Caco-2 (cell line): ENCODE results near the gene TCF20. TPM values are rescaled to one million over a fixed set of nuclear protein-coding genes. Genes with fewer than 3 reads are reported as not detected.
A peak's percentile ranks its signal among the peaks of the same experiment; 100 is the strongest.

ENCODE experiments used
- BruUV-seq: library from RNA; stranded (reverse); fragments of 400-500 nt; replicated peaks from 2 replicates; lab custom pipeline; 2021; lab: Mats Ljungman, UMichigan
- CTCF ChIA-PET: fragments of 300-600 bp; sonication (Branson Sonifier 250); formaldehyde crosslinking; loops from one replicate; lab custom pipeline; 2022; ENCODE audit warnings: antibody characterized with exemption; lab: Charles Lee
- POLR2A ChIA-PET: fragments of 300-600 bp; sonication (Branson Sonifier 250); formaldehyde crosslinking; loops from one replicate; lab custom pipeline; 2022; ENCODE audit warnings: antibody characterized with exemption; lab: Charles Lee
- DNase-seq, 2 experiments: peaks; one replicate each; pipeline versions ENCODE4 v3.0.0 to v3.0.0-alpha.2; 2020 to 2022
- H3K27me3 ChIP-seq: replicated peaks from 2 replicates; pipeline ENCODE4 v1.6.0; 2011; ENCODE audit warnings: low read length; ENCODE audit not compliant: control insufficient read depth, insufficient read depth
- H3K36me3 ChIP-seq: 2 replicates; pipeline ENCODE4 v1.5.1; 2011; ENCODE audit warnings: low read length; ENCODE audit not compliant: control insufficient read depth, insufficient read depth
- H3K4me1 ChIP-seq: fragments of 250-450 bp; sonication (Bioruptor Pico); 2 replicates; pipeline ENCODE4 v1.5.1; 2020; ENCODE audit warnings: mild to moderate bottlenecking
- H3K4me3 ChIP-seq: 2 replicates; pipeline ENCODE4 v1.5.1; 2011; ENCODE audit warnings: low read depth, mild to moderate bottlenecking, control low read depth, low read length
- H3K9me3 ChIP-seq: fragments of 250-450 bp; sonication (Bioruptor Pico); 2 replicates; pipeline ENCODE4 v1.5.1; 2020; ENCODE audit warnings: mild to moderate bottlenecking, moderate library complexity
- H3K27ac Mint-ChIP-seq: one replicate; pipeline ENCODE4 v1.8.0; 2022; ENCODE audit warnings: mixed read lengths; ENCODE audit not compliant: unreplicated experiment
- H3K27me3 Mint-ChIP-seq: one replicate; pipeline ENCODE4 v1.8.0; 2022; ENCODE audit warnings: mixed read lengths; ENCODE audit not compliant: insufficient read depth, unreplicated experiment
- H3K36me3 Mint-ChIP-seq: one replicate; pipeline ENCODE4 v1.8.0; 2022; ENCODE audit warnings: mild to moderate bottlenecking, mixed read lengths; ENCODE audit not compliant: insufficient read depth, unreplicated experiment
- H3K4me1 Mint-ChIP-seq: one replicate; pipeline ENCODE4 v1.8.0; 2022; ENCODE audit warnings: low read depth, mixed read lengths; ENCODE audit not compliant: unreplicated experiment
- H3K4me3 Mint-ChIP-seq: one replicate; pipeline ENCODE4 v1.8.0; 2022; ENCODE audit warnings: mild to moderate bottlenecking, moderate library complexity, mixed read lengths; ENCODE audit not compliant: unreplicated experiment
- H3K9me3 Mint-ChIP-seq: one replicate; pipeline ENCODE4 v1.8.0; 2022; ENCODE audit warnings: mixed read lengths; ENCODE audit not compliant: unreplicated experiment
- intact Hi-C: fragments of 100-400 bp; cut with micrococcal nuclease; formaldehyde crosslinking; loops from one replicate; pipeline ENCODE4 v1.10.0; 2022; ENCODE audit not compliant: unreplicated experiment
- total RNA-seq: library from RNA; stranded (reverse); gene quantifications from 2 replicates; pipeline ENCODE4 v1.2.3, GENCODE V29; 2022
- TF ChIP-seq, protein P1 (sequence below), 2 experiments: fragments of 200-600 bp in 1 of 2; IDR thresholded peaks; 1 replicate in 1 of 2; 2 replicates in 1 of 2; pipeline versions ENCODE4 v1.5.1 to v1.8.0; 2011 to 2022; ENCODE audit warnings: antibody characterized with exemption in 1 of 2, control low read depth in 1 of 2, inconsistent platforms in 1 of 2, low read depth in 1 of 2, low read length in 1 of 2, mild to moderate bottlenecking in 1 of 2, moderate library complexity in 1 of 2; ENCODE audit not compliant: insufficient read depth in 1 of 2, severe bottlenecking in 1 of 2, unreplicated experiment in 1 of 2

Gene TCF20
- total RNA-seq, 1 experiment from 2014 or later: 82.7 TPM

DNA sequence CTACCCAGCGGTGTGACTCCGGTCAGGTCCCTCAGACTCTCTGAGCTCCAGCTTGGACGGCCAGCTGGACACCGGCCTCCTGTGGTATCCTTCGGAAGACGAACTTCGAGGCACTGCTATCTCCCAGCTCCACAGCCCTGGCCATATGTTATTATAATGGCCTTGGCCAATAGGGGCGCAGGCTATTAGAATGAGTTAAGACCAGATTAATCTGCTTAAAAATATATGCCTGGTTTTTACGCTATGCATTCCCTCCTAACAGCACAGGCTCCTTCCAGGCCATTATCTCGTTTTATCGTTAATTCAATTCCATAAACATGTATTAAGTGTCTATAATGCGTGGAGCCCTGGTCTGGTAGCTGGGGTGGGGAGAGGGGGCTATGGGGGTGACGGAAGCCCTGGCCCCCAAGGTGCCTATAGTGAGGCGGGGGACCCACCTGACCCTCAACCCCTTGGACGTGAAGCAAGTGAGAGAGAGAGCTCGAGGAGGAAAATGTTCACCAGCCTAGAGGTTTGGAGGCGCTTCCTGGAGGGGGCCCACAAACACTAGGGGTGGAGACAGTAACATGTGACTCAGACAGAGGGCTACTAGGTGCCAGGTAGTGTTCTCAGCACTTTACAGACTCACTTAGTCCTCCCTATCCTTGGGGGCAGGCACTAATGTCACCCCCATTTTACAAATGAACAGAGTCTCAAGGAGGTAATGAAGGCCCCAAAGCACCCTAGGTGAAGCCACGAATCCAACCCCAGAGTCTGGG lies 37.5 kb upstream of the TCF20 start:
- no peaks in the 10 kb centered on the region for H3K27me3 ChIP-seq
- H3K36me3 ChIP-seq: no peaks in the 10 kb centered on the region
- Mint-ChIP-seq H3K27ac (peak overlapping the region; percentile 51), H3K4me1 (peaks cover 52% of the 10 kb centered on the region), H3K27me3 (no peaks in the 10 kb centered on the region), H3K36me3 (peaks cover 6% of the 10 kb centered on the region), H3K4me3 (no peak overlapping the region), H3K9me3 (no peaks in the 10 kb centered on the region)
- no TSS peak for BruUV-seq
- CTCF ChIA-PET: no interaction called here
- TF ChIP-seq, protein P1, sequence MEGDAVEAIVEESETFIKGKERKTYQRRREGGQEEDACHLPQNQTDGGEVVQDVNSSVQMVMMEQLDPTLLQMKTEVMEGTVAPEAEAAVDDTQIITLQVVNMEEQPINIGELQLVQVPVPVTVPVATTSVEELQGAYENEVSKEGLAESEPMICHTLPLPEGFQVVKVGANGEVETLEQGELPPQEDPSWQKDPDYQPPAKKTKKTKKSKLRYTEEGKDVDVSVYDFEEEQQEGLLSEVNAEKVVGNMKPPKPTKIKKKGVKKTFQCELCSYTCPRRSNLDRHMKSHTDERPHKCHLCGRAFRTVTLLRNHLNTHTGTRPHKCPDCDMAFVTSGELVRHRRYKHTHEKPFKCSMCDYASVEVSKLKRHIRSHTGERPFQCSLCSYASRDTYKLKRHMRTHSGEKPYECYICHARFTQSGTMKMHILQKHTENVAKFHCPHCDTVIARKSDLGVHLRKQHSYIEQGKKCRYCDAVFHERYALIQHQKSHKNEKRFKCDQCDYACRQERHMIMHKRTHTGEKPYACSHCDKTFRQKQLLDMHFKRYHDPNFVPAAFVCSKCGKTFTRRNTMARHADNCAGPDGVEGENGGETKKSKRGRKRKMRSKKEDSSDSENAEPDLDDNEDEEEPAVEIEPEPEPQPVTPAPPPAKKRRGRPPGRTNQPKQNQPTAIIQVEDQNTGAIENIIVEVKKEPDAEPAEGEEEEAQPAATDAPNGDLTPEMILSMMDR (IDR thresholded peaks at IDR 0.05; ENCODE audit: insufficient read depth in 1 of 2, low read depth in 1 of 2, low read length in 1 of 2, severe bottlenecking in 1 of 2, unreplicated experiment in 1 of 2): no peak
- intact Hi-C loops: no loop called here
- POLR2A ChIA-PET: no interaction called here
- H3K4me3 ChIP-seq: no peak overlapping the region
- H3K9me3 ChIP-seq: no peaks in the 10 kb centered on the region
- H3K4me1 ChIP-seq: peaks cover 56% of the 10 kb centered on the region
- no peak for DNase-seq

GRCh38 chr22:42306010-42306409 lies 35.6 kb upstream of the TCF20 start:
- no peak overlapping the region for H3K4me3 ChIP-seq
- no peaks in the 10 kb centered on the region for H3K9me3 Mint-ChIP-seq
- no peaks in the 10 kb centered on the region for H3K27me3 ChIP-seq
- peaks cover 60% of the 10 kb centered on the region for H3K4me1 ChIP-seq
- intact Hi-C loops: no loop called here
- H3K36me3 ChIP-seq: no peaks in the 10 kb centered on the region
- peaks cover 64% of the 10 kb centered on the region for H3K4me1 Mint-ChIP-seq
- H3K4me3 Mint-ChIP-seq: no peak overlapping the region
- no peak for DNase-seq
- H3K27me3 Mint-ChIP-seq: no peaks in the 10 kb centered on the region
- H3K36me3 Mint-ChIP-seq: peaks cover 7% of the 10 kb centered on the region
- ChIA-PET POLR2A (no interaction called here), CTCF (no interaction called here)
- BruUV-seq: no TSS peak
- H3K27ac Mint-ChIP-seq: no peak overlapping the region
- H3K9me3 ChIP-seq: no peaks in the 10 kb centered on the region
- TF ChIP-seq, protein P1 (IDR thresholded peaks at IDR 0.05; ENCODE audit: insufficient read depth in 1 of 2, low read depth in 1 of 2, low read length in 1 of 2, severe bottlenecking in 1 of 2, unreplicated experiment in 1 of 2): no peak

- POLR2A ChIA-PET: interaction anchor here (0.7 to 2.4 kb wide), 3 partner anchors 8 to 20 kb away, joined by 3 to 22 read pairs (median 3); no protein-coding TSS in a partner anchor
These were observed 33.9 kb upstream of the TCF20 start for GRCh38 chr22:42304324-42304790.

More at GRCh38 chr22:42304324-42304790, 33.9 kb upstream of the TCF20 start:
- TF ChIP-seq, protein P1 (IDR thresholded peaks at IDR 0.05; ENCODE audit: insufficient read depth in 1 of 2, low read depth in 1 of 2, low read length in 1 of 2, severe bottlenecking in 1 of 2, unreplicated experiment in 1 of 2): no peak
- CTCF ChIA-PET: interaction anchor here (1.3 to 2.5 kb wide), 5 partner anchors 8 to 26 kb away, joined by 3 to 12 read pairs (median 6); no protein-coding TSS in a partner anchor
- Mint-ChIP-seq H3K4me1 (peaks cover 66% of the 10 kb centered on the region), H3K9me3 (no peaks in the 10 kb centered on the region), H3K36me3 (peaks cover 7% of the 10 kb centered on the region), H3K4me3 (peak overlapping the region; percentile 57), H3K27ac (peak overlapping the region; percentile 92), H3K27me3 (no peaks in the 10 kb centered on the region)
- no TSS peak for BruUV-seq
- DNase-seq: no peak
- H3K36me3 ChIP-seq: no peaks in the 10 kb centered on the region
- H3K9me3 ChIP-seq: no peaks in the 10 kb centered on the region
- intact Hi-C loops: loop anchor here (1.0 kb wide), 1 partner anchor 9 kb away; no protein-coding TSS in a partner anchor
- no peak overlapping the region for H3K4me3 ChIP-seq
- H3K27me3 ChIP-seq: no peaks in the 10 kb centered on the region
- peaks cover 63% of the 10 kb centered on the region for H3K4me1 ChIP-seq
